Measurements from ENCODE around the gene PTCD1.
A peak's percentile ranks its signal among the peaks of the same experiment; 100 is the strongest.

The PTCD1 gene, protein sequence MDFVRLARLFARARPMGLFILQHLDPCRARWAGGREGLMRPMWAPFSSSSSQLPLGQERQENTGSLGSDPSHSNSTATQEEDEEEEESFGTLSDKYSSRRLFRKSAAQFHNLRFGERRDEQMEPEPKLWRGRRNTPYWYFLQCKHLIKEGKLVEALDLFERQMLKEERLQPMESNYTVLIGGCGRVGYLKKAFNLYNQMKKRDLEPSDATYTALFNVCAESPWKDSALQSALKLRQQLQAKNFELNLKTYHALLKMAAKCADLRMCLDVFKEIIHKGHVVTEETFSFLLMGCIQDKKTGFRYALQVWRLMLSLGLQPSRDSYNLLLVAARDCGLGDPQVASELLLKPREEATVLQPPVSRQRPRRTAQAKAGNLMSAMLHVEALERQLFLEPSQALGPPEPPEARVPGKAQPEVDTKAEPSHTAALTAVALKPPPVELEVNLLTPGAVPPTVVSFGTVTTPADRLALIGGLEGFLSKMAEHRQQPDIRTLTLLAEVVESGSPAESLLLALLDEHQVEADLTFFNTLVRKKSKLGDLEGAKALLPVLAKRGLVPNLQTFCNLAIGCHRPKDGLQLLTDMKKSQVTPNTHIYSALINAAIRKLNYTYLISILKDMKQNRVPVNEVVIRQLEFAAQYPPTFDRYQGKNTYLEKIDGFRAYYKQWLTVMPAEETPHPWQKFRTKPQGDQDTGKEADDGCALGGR

DNA sequence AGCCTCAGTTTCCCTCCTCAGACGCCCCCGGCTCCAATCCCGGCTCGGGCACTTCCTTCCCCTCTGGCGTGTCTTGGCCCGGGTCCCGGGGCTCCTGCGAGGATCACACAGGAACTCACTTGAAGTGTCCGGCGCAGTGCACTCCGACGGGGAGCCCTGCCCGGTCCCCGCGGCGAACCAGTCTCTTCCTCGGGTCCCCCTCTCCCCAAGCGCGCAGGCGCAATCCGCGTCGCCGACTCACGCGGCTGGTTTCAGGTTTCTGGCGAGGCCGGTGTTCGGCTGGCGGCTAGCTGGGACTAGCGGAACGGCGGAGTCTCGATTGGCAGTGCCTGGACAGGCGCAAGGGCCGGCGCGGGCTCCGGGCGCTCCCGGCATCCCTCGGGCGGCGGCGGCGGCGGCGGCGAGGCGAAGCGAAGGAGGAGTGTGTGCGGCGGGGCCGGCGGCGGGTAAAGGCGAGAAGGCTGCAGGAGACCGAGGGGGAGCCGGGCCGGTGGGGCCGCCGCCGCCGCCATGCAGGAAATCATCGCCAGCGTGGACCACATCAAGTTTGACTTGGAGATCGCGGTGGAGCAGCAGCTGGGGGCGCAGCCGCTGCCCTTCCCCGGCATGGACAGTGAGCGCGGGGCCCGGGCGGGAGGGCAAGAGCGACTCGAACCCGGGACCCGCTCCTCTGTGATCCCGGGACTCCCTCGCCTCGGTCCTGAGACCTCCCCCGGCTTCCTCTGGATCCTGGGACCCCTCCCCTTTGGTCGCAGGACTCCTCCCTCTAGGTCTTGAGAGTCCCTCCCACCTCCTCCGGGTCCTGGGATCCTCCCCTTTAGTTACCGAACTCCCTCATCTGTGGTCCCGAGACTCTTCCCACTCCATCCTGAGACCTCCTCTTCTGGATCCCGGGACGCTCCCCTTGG lies at the start of gene PTCD1, which contains the start of gene CPSF4:
PTCD1 (minus strand) TSS at position 226 of the 908 bp plus-strand sequence. CDS start 3,556 bp downstream, outside the sequence.
CPSF4 (plus strand) TSS at position 371 of the 908 bp plus-strand sequence; CDS start at position 511, 140 bp downstream.
- DNase-seq (ENCODE audit: low read depth), result peak; percentile 91

DNA sequence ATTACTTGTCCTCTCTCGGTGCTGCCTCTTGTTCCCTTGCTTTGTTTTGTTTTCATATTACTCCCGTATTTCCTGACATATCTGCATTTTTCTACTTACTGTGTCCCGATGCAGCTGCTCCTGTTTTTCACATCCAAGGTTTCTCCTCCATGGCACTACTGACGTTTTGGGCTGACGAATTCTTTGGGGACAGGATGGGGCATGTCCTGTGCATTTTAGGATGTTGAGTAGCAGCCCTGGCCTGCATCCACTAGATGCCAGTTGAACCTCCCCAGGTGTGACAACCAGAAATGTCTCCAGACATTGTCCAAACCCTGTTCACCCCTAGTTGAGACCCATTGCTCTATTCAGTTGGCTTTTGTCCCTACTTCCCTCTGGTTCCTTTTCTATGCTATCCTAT lies 46.5 kb upstream of the PTCD1 start:
- DNase-seq (ENCODE audit: low read depth), result no peak

DNA sequence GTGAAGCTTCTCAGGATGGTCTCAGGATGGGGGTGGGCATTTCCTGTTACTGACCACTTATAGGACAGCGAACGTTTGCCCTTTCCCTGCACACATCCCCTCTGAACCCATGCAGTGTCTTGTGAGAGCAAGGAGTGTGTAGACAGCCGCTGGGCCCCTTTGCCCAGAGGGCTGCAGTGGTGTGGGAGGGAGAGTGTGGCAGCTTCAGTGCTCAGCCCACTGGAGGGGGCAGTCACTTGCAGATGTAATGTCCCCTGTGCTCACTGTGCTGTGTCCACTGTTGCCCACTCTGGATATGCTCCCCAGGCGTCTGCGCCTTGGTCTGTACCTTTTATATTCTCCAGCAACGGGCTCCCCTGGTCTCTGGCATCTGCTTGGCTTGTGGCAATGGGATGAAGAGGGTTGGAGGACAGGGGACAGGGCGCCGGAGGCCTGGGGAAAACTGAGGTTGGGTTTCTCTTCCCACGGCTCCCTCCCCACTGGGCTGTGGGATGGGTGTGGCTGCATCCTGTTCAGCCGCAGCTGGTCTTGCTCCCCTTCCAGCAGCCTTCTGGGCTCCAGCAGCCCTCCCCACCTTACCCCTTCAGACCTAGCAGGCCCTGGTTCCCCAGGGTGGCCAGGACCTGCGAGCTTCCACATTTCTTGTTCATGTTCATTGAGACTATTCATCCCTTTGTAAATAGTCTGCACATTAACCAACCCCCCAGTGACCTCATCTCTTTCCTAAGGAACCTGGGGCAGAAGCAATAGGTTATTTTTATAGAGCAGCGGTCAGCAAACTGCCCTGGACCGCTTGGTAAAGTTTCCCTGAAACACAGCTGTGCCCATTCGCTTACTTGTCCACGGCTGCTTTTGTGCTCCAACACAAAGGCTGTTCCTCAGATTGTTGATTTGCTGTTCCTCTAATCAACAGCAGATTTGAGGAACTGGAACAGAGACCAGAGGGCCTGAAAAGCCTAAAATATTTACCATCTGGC lies 40.2 kb upstream of the PTCD1 start:
- DNase-seq (ENCODE audit: low read depth), result no peak

DNA sequence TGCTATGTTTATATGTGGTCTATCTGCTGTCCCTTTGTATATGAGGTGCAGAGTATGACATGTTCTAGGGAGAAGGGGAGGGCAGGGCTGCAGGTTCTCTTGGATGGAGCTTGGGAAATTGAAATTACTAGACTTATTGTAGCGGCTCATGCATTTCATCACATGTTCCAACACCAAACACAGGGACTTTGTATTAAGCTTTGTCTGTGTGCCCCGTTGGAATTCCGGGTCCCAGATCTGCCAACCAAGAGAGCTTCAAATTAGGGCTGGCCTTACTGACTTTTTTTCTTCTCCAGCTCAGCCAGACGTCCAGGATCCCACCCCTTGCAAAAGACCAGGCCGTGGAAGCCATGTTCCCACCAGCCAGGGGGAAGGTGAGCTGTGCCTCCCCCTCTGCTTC lies 37.5 kb upstream of the PTCD1 start:
- DNase-seq (ENCODE audit: low read depth), result no peak

DNA sequence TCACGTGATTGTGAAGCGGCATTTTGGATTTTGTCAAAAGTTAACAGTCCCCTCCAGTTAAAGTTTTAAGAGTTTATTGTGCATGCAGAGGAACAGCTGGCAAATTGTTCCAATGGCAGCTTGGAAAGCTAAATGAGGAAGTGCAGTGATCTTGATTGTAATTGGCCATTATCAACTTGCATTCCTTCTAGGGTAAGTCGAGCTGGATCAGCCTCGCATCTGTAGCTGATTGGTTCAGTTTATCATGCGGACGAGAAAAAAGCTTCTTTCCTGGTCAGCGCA lies 34.7 kb upstream of the PTCD1 start:
- DNase-seq (ENCODE audit: low read depth), result peak; percentile 90

DNA sequence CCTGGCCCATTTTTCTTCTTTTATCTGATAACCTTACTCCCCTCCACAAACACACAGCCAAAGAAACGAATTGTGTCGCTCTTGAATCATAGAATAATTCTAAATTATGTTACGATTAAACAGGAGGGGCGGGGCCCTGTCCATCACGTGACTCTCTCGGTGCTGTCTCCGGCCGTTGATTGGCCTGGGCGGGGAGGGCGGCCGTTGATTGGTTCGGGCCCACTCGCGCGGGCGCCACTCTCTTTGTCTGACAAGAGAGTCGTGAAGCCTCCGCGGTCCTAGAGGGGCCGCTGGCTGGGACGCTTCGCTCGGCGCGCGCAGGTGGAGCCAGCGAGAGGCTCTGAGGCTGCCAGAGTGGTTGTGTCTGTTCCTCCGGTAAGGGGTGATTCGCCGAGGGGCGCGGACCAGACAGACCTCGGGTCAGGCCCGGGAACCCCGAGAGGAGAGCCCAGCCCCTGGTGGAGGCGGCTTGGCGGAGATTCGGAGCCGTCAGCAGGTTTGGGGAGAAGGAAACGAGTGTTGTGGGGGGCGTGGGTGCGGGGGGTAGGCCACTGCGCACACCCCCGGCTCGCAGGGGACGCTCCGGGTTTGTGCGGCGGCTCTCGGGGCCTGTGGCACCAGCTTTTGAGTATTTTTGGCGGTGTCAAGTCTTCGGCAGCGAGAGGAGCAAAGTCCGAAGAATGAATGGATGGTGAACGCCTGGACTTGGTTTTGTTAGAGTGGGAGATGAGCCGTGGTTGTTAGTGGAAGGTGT lies 34.1 kb upstream of the PTCD1 start, which contains the start of gene ZNF789:
ZNF789 (plus strand) TSS at position 330 of the 754 bp plus-strand sequence. CDS start 3,567 bp downstream, outside the sequence.
- peak; percentile 93 for DNase-seq (ENCODE audit: low read depth)

DNA sequence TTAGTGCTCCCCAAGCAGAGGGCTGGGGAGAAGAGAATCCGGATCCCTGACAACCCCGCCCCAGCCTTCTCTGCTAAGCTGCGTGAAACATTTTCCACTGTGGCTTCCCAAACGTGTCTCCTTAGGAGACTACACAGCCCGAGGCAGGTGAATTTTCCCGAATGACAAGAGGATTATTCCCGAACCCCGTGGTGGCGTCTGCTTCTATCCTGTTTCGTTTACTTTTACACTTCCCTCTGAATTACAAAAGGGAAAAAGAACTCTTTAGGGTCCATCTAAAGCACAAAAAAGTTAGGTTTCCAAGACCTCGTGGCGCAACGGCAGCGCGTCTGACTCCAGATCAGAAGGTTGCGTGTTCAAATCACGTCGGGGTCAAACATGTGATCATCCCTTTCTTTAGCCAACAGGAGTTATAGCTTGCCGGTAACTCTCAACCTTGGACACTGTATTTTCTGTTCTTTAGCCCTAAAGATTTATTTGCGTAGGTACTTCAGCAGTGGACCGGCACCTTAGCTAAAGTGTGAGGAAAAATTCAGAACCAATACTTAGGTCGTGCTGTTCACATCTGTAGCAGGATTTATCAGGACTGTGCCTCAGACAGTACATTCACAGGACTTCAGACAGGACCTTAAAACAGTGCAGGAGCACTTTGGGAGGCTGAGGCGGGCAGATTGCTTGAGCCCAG lies 30.9 kb upstream of the PTCD1 start:
- DNase-seq (ENCODE audit: low read depth), result no peak

DNA sequence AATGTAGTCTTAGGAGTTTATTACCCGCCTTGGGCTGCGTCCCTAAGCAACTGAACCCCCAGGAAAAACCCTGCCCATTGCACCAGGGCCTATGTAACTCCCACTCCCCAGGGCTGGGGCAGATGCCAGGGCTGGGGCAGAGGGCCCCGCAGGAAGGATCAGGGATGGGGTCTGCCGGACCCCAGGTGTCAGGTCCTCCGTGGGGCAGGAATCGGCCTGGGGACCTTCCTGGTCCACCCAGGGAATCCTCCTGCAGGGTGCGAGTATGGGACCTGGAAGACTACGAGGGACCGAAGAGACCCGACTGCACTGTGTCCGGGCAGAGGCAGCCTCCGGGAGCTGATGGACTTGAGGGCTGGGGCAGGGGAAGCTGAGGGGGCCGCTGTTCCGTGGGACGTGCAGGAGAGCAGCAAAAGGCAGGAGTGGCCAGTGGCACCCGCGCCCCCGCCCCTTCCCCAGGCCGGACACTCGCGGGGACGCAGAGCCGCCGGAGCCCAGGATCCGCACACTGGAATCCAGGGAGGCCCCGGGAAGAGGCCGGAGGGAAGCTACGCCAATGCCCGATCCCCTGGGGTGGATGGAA lies 29.8 kb upstream of the PTCD1 start:
- DNase-seq (ENCODE audit: low read depth), result no peak

DNA sequence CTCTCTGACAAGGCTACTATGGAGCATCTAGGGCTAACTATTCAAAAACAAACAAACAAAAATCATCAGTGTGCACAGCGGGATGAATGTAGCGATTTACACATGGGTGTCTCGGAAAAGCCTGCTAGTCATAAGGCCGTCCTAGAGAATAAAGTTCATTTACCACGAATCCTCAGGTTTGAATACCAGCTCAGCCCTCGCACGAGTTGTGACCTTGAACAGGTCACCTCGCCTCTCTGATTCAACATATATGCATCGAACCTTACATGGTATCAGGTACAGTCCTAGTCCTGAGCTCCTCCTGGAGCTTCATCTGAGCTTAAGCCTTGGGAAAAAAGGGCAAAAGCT lies 26.8 kb upstream of the PTCD1 start:
- no peak for DNase-seq (ENCODE audit: low read depth)

DNA sequence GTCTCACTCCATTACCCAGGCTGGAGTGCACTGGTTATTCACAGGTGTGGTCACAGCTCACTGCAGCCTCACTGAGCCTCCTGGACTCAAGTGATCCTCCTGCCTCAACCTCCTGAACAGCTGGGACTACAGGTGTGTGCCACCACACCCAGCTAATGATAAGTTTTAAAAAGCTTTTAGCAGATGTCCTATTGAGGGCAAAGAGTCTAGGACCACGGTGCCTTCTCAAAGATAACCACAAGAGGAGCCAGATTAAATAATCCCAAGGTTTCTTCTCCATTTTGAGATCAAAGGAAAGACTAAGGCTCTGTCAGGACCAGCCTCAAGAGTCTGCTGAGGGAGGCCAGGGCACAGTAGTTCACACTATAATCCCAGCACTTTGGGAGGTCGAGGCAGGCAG lies 22.6 kb upstream of the PTCD1 start:
- no peak for DNase-seq (ENCODE audit: low read depth)

DNA sequence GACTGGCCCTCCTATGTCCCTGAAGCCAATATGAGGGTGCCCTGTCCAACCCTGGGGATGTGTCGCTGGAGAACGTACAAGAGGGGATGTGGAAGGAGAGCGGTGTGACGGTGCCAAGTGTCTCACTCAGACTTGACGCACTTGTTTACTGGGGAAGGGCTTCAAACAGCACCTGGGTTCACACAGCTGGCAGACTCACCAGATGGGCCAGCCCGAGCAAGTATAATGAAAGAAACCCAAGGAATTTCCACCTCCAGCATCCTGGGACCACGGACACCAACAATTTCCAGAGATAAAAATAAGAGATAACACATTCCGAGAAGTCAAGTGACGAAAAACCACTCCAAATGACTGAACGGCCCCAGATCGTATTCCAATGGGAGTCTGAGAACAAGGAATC lies 22.1 kb upstream of the PTCD1 start:
- DNase-seq (ENCODE audit: low read depth), result no peak

DNA sequence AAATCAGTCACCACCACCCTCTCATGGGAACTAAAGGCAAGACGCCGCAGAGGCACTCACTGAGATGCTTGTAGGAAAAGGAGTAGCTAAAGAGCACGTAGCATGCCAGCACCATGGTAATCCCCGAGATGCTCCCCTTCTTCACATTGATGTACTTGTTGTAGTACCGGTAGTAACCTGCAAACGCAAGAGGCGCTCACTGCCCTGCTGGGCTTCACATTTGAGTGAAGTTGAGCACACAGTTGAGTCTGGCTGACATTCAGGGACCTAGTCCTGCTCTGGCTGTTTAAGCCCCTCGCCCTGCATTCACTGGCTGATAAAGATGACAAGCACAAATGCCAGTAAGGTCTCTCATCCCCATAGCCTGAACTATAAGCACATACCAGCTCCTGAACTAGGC lies 20.5 kb upstream of the PTCD1 start:
- peak; percentile 22 for DNase-seq (ENCODE audit: low read depth)

DNA sequence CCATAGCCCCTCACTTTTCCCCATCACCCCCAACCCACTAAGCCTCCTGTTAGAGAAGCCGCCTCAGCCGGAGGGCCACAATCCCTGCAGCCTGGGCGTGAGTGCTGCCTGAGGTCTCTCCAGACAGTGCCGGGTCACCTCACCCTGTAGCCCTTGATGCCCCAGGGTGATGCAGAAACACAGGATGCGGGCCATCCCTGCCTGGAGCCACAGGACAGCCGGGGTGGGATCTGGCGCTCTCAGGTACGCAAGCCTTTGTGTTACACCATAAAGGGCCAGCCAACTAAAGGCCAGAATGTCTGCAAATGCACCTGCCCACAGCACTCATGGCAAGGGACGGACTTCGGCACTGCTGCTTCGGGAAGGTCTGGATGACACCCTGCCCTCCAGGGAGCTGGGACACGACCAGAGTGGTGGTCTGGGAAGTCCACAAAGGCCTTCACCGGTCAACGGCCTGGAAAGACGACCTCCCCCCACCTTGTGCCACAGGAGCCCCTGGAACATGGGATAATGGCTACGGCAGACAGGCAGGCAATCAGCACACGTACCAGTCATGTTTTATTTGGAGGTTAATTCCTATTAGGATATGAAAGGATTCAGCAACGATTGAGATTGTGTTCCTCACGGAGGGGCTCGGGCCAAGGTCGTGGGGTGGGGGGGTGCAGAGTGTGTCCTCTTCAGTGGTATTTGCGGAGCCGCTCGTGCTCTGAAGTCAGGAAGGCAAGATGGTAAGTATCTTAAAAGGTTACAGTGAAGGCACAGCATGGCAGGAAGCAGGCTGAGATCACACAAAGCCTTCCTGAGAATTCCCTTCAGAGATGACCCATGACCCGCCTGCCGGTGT lies 19.3 kb upstream of the PTCD1 start:
- DNase-seq (ENCODE audit: low read depth), result no peak

DNA sequence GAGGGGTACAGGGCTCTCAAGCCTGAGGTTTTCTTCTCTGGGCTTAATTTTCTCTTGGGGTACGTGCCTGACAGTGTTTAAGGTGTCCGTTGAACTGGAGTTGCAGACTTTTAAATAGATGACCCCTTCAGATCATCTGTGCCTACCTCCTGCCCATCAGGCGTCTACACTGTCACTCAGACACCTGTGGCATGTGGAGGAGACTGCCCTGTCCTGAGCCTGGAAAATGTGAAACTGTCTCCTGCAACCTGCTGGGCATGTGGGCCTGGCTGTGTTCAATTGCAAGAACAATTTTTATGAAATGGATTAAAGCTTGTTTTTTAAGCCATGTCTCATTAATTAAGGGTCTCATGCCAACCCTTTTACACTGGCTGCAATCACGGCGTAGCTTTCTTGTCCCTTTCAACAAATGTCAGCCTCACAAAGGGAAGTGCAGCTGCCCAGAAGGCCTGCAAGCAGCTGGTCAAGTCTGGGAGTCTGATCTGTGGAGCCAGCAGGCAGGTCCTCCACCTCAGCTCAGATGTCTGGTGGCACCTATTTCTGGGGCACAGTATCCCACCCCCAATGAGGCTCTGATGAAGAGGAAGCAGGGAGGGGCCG lies 18.6 kb upstream of the PTCD1 start:
- DNase-seq (ENCODE audit: low read depth), result no peak

DNA sequence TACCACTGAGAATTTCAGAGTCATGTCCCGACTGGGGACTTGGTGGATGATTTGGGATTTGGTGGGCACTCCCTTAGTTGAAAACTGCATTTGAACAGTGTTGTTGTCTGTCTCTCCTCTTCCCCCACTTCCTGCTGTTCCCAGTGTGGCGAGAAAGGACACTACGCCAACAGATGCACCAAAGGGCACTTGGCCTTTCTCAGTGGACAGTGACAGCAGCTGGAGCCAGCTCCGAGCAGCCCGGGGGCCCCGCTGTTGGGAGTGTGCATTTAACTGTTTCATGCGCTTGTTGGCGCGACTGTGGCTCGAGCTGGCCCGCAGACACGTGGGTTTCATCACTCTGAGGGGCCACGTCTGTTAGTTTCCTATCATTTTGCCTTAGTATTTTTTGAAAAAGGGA lies 17.7 kb upstream of the PTCD1 start:
- no peak for DNase-seq (ENCODE audit: low read depth)

DNA sequence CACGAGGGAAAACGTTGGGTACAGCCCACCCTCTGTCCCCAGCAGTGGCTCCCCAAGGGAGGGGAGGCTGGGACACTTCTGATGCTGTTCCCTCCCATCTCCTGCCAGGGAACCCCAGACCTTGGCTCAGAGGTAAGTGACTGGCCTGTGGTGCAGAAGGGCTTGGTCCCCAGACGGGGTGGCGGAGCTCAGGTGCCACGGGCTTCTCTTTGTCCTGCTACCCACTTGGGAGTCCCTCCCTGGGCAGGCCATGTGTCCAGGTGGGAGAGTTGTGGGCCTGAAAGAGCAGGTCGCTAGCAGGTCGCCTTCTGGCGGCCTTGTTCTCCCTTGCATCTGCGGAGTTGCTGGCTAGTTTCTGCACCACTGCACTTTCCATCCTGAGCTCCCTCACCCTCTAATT lies 17.3 kb upstream of the PTCD1 start:
- DNase-seq (ENCODE audit: low read depth), result no peak

DNA sequence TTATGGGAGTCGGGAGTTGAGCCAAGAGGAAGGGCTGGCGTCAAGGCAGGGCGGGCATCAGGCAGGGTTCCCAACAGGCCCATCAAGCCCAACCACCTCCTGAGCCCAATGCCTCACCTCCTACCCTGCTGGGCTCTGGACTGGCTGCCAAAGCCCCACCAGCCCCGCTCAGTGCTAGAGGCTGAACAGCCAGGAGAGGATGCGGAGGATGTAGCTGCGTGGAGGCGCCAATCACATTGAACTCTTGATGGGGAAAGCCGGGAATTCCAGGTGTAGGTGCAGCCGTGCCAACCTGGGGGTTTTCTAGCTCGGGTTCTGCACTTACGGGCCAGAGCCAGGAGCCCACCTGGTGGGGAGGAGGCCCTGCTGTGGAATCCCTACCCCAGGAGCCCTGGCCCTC lies 14.5 kb upstream of the PTCD1 start:
- DNase-seq (ENCODE audit: low read depth), result no peak

DNA sequence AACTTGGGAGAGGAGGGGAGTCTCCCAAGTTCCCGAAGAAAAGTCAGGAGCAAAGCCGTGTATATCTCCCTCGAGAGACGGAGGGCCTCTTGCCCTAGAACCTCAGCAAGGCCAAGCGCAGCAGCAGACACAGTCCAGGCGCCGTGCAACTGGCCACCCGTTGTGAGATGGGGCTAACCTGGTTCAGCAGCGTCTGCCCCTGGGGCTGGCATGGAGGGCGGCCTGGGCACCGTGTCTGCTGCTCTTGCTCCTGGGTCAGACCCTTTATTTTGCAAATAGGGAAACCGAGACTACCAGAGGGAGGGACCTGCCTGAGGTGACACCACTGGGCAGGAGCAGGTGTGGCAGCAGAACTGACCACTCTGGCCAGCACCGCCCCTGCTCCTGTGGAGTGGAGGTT lies 13.9 kb upstream of the PTCD1 start:
- DNase-seq (ENCODE audit: low read depth), result no peak
